ENCODE data around the gene TUBB1. TPM values are rescaled to one million over a fixed set of nuclear protein-coding genes. Genes with fewer than 3 reads are reported as not detected.
A peak's percentile ranks its signal among the peaks of the same experiment; 100 is the strongest.

The TUBB1 gene
- total RNA-seq, 2 experiments from 2014 or later: not detected

GRCh38 chr20:59050437-59050836, 31.2 kb downstream of the TUBB1 start:
- Mint-ChIP-seq H3K36me3 (ENCODE audit: low read depth) (no peaks in the 10 kb centered on the region), H3K9me3 (no peaks in the 10 kb centered on the region), H3K4me3 (no peak overlapping the region), H3K4me1 (ENCODE audit: low read depth) (peaks cover 12% of the 10 kb centered on the region), H3K27ac (no peak overlapping the region), H3K27me3 (peaks cover 19% of the 10 kb centered on the region)
- CTCF ChIA-PET: interaction anchor here (1.6 to 2.5 kb wide), 3 partner anchors 15 to 158 kb away, joined by 3 to 10 read pairs (median 8); no protein-coding TSS in a partner anchor
- DNase-seq: no peak
- TF ChIP-seq CTCF (IDR thresholded peaks at IDR 0.05): no peak
- intact Hi-C loops (cut with micrococcal nuclease): no loop called here
- POLR2A ChIA-PET: interaction anchor here (0.7 to 0.9 kb wide), 2 partner anchors 10 to 387 kb away, joined by 3 to 5 read pairs; no protein-coding TSS in a partner anchor
- ATAC-seq: no peak

GRCh38 chr20:59051666-59052185, 32.5 kb downstream of the TUBB1 start:
- intact Hi-C loops (cut with micrococcal nuclease): no loop called here
- DNase-seq: no peak
- ATAC-seq: no peak
- Mint-ChIP-seq H3K4me3 (no peak overlapping the region), H3K4me1 (ENCODE audit: low read depth) (peaks cover 11% of the 10 kb centered on the region), H3K9me3 (no peaks in the 10 kb centered on the region), H3K27ac (no peak overlapping the region), H3K36me3 (ENCODE audit: low read depth) (no peaks in the 10 kb centered on the region), H3K27me3 (peaks cover 19% of the 10 kb centered on the region)
- TF ChIP-seq CTCF (IDR thresholded peaks at IDR 0.05): no peak
- ChIA-PET CTCF (interaction anchor here (0.6 to 1.4 kb wide), 4 partner anchors 112 to 604 kb away, joined by 3 to 4 read pairs (median 4); no protein-coding TSS in a partner anchor), POLR2A (no interaction called here)

GRCh38 chr20:59055302-59055701, 36.1 kb downstream of the TUBB1 start:
- DNase-seq (peak; percentile 43), ATAC-seq (no peak)
- intact Hi-C loops (cut with micrococcal nuclease): no loop called here
- H3K27ac Mint-ChIP-seq: no peak overlapping the region
- peaks cover 21% of the 10 kb centered on the region for H3K27me3 Mint-ChIP-seq
- no peaks in the 10 kb centered on the region for H3K4me1 Mint-ChIP-seq (ENCODE audit: low read depth)
- POLR2A ChIA-PET: no interaction called here
- H3K9me3 Mint-ChIP-seq: no peaks in the 10 kb centered on the region
- CTCF ChIA-PET: interaction anchor here (0.8 to 3.3 kb wide), 10 partner anchors 9 to 350 kb away, joined by 3 to 24 read pairs (median 4); no protein-coding TSS in a partner anchor
- H3K36me3 Mint-ChIP-seq (ENCODE audit: low read depth): no peaks in the 10 kb centered on the region
- H3K4me3 Mint-ChIP-seq: no peak overlapping the region
- TF ChIP-seq CTCF (IDR thresholded peaks at IDR 0.05): peak; percentile 52

- ATAC-seq: no peak
- Mint-ChIP-seq H3K36me3 (ENCODE audit: low read depth) (no peaks in the 10 kb centered on the region), H3K27me3 (peaks cover 7% of the 10 kb centered on the region), H3K9me3 (no peaks in the 10 kb centered on the region), H3K4me3 (no peak overlapping the region), H3K4me1 (ENCODE audit: low read depth) (no peaks in the 10 kb centered on the region), H3K27ac (no peak overlapping the region)
- ChIA-PET POLR2A (interaction anchor here (1.0 kb wide), 1 partner anchor 179 kb away, joined by 3 read pairs; no protein-coding TSS in a partner anchor), CTCF (no interaction called here)
- intact Hi-C loops (cut with micrococcal nuclease): no loop called here
- no peak for DNase-seq
- TF ChIP-seq CTCF (IDR thresholded peaks at IDR 0.05): no peak
Measured at GRCh38 chr20:59062081-59062480, 42.9 kb downstream of the TUBB1 start.

- no peaks in the 10 kb centered on the region for H3K4me1 Mint-ChIP-seq (ENCODE audit: low read depth)
- ATAC-seq (no peak), DNase-seq (no peak)
- no peaks in the 10 kb centered on the region for H3K36me3 Mint-ChIP-seq (ENCODE audit: low read depth)
- peaks cover 7% of the 10 kb centered on the region for H3K27me3 Mint-ChIP-seq
- no peaks in the 10 kb centered on the region for H3K9me3 Mint-ChIP-seq
- H3K27ac Mint-ChIP-seq: no peak overlapping the region
- ChIA-PET POLR2A (no interaction called here), CTCF (interaction anchor here (0.9 to 1.6 kb wide), 6 partner anchors 9 to 145 kb away, joined by 3 to 7 read pairs (median 5); no protein-coding TSS in a partner anchor)
- intact Hi-C loops (cut with micrococcal nuclease): no loop called here
- TF ChIP-seq CTCF (IDR thresholded peaks at IDR 0.05): no peak
- H3K4me3 Mint-ChIP-seq: no peak overlapping the region
Measured at GRCh38 chr20:59063358-59064213, 44.4 kb downstream of the TUBB1 start.
